ENCODE results near the gene APP. TPM values are rescaled to one million over a fixed set of nuclear protein-coding genes. Genes with fewer than 3 reads are reported as not detected.
"Not testable (repeated sequence)": the region's sequence is repeated elsewhere in the genome, so short reads cannot be mapped to it uniquely, and the experiment has no call there.

The APP gene
- total RNA-seq, 2 experiments from 2014 or later = 39.3 to 39.4 TPM

GRCh38 chr21:25929856-25930520 is 240.6 kb downstream of the APP start:
- TF ChIP-seq CTCF (IDR thresholded peaks at IDR 0.05) = no peak
- Mint-ChIP-seq H3K4me1 (ENCODE audit: low read depth) (peaks cover 4% of the 10 kb centered on the region), H3K27me3 (no peaks in the 10 kb centered on the region), H3K9me3 (no peaks in the 10 kb centered on the region), H3K27ac (no peak overlapping the region), H3K4me3 (no peak overlapping the region), H3K36me3 (ENCODE audit: low read depth) (peaks cover 2% of the 10 kb centered on the region)
- DNase-seq = no peak
- intact Hi-C loops (cut with micrococcal nuclease) = no loop called here
- CTCF ChIA-PET = interaction anchor here (1.2 kb wide), 1 partner anchor 34 kb away, joined by 4 read pairs; no protein-coding TSS in a partner anchor
- no peak for ATAC-seq
- POLR2A ChIA-PET = no interaction called here

- DNase-seq (no peak), ATAC-seq (no peak)
- Mint-ChIP-seq H3K4me1 (ENCODE audit: low read depth) (no peaks in the 10 kb centered on the region), H3K4me3 (no peak overlapping the region), H3K27me3 (no peaks in the 10 kb centered on the region), H3K36me3 (ENCODE audit: low read depth) (peaks cover 2% of the 10 kb centered on the region), H3K27ac (no peak overlapping the region), H3K9me3 (no peaks in the 10 kb centered on the region)
- CTCF ChIA-PET = interaction anchor here (1.3 kb wide), 1 partner anchor 110 kb away, joined by 3 read pairs; no protein-coding TSS in a partner anchor
- no peak for TF ChIP-seq CTCF (IDR thresholded peaks at IDR 0.05)
- intact Hi-C loops (cut with micrococcal nuclease) = no loop called here
- POLR2A ChIA-PET = interaction anchor here (0.6 kb wide), 1 partner anchor 23 kb away, joined by 3 read pairs; no protein-coding TSS in a partner anchor
Observed at GRCh38 chr21:25927195-25927880, 243.2 kb downstream of the APP start.

- H3K9me3 Mint-ChIP-seq = no peaks in the 10 kb centered on the region
- ATAC-seq (no peak), DNase-seq (no peak)
- no peaks in the 10 kb centered on the region for H3K36me3 Mint-ChIP-seq (ENCODE audit: low read depth)
- H3K4me3 Mint-ChIP-seq = no peak overlapping the region
- intact Hi-C loops (cut with micrococcal nuclease) = no loop called here
- H3K27ac Mint-ChIP-seq = no peak overlapping the region
- H3K27me3 Mint-ChIP-seq = no peaks in the 10 kb centered on the region
- ChIA-PET POLR2A (no interaction called here), CTCF (no interaction called here)
- no peak for TF ChIP-seq CTCF (IDR thresholded peaks at IDR 0.05)
- no peaks in the 10 kb centered on the region for H3K4me1 Mint-ChIP-seq (ENCODE audit: low read depth)
Observed at GRCh38 chr21:25925936-25926335, 244.6 kb downstream of the APP start.

- no peaks in the 10 kb centered on the region for H3K9me3 Mint-ChIP-seq
- intact Hi-C loops (cut with micrococcal nuclease) = no loop called here
- CTCF ChIA-PET = no interaction called here
- H3K27me3 Mint-ChIP-seq = no peaks in the 10 kb centered on the region
- no peak for TF ChIP-seq CTCF (IDR thresholded peaks at IDR 0.05)
- H3K27ac Mint-ChIP-seq = no peak overlapping the region
- no peak for ATAC-seq
- no peak overlapping the region for H3K4me3 Mint-ChIP-seq
- POLR2A ChIA-PET = no interaction called here
- no peaks in the 10 kb centered on the region for H3K4me1 Mint-ChIP-seq (ENCODE audit: low read depth)
- H3K36me3 Mint-ChIP-seq (ENCODE audit: low read depth) = no peaks in the 10 kb centered on the region
- DNase-seq = no peak
Observed at GRCh38 chr21:25925064-25925800, 245.3 kb downstream of the APP start.

- ATAC-seq; DNase-seq; intact Hi-C loops (cut with micrococcal nuclease); H3K4me3 Mint-ChIP-seq; H3K27ac Mint-ChIP-seq; H3K9me3 Mint-ChIP-seq; H3K36me3 Mint-ChIP-seq (ENCODE audit: low read depth); CTCF ChIA-PET; H3K27me3 Mint-ChIP-seq; H3K4me1 Mint-ChIP-seq (ENCODE audit: low read depth): not testable (repeated sequence)
- POLR2A ChIA-PET = interaction anchor here (0.6 kb wide), 1 partner anchor 16 kb away, joined by 3 read pairs; no protein-coding TSS in a partner anchor
Observed at GRCh38 chr21:25918152-25918551, 252.4 kb downstream of the APP start.

Data from activated CD8-positive, alpha-beta T cell treated with anti-CD3 and anti-CD28 coated beads for 36 hours (primary cell).